Muscle layer of colon (tissue), 2 donors: ENCODE data around the gene SIX3.
A peak's percentile ranks its signal among the peaks of the same experiment; 100 is the strongest.

Experiments
- H3K27ac ChIP-seq: one replicate; pipeline ENCODE4 v1.7.0; 2013; ENCODE audit warnings: low read depth, mild to moderate bottlenecking, low read length, moderate library complexity
- H3K27me3 ChIP-seq, 2 donors: one replicate each; pipeline ENCODE4 v1.7.0; 2013; ENCODE audit warnings: low read length in 2 of 2, mild to moderate bottlenecking in 2 of 2; ENCODE audit not compliant: insufficient read depth in 2 of 2, control insufficient read depth in 1 of 2
- H3K36me3 ChIP-seq: one replicate; pipeline ENCODE4 v1.7.0; 2013; ENCODE audit warnings: mild to moderate bottlenecking, low read length; ENCODE audit not compliant: insufficient read depth
- H3K4me1 ChIP-seq: one replicate; pipeline ENCODE4 v1.7.0; 2013; ENCODE audit warnings: mild to moderate bottlenecking, low read length; ENCODE audit not compliant: insufficient read depth
- H3K4me3 ChIP-seq, 2 donors: one replicate each; pipeline ENCODE4 v1.7.0; 2013; ENCODE audit warnings: low read length in 2 of 2, low read depth in 1 of 2, mild to moderate bottlenecking in 1 of 2, moderate library complexity in 1 of 2
- H3K9ac ChIP-seq: one replicate; pipeline ENCODE4 v1.7.0; 2013; ENCODE audit warnings: low read length
- H3K9me3 ChIP-seq: one replicate; pipeline ENCODE4 v1.7.0; 2013; ENCODE audit warnings: mild to moderate bottlenecking, low read length
- donor health status: abdominal sarcoma.
- donor health status: Adenocarcinoma of cecum.

The SIX3 gene

GRCh38 chr2:44945676-44946371 lies 4.3 kb downstream of the SIX3 start:
- H3K4me1 ChIP-seq: peaks cover 9% of the 10 kb centered on the region

GRCh38 chr2:44946372-44947027 lies 5.0 kb downstream of the SIX3 start:
- H3K4me1 ChIP-seq: peaks cover 4% of the 10 kb centered on the region
- H3K27me3 ChIP-seq: peaks cover 50 to 89% of the 10 kb centered on the region in 2 donors
- H3K36me3 ChIP-seq: no peaks in the 10 kb centered on the region
- H3K9me3 ChIP-seq: no peaks in the 10 kb centered on the region
- no peak overlapping the region for H3K4me3 ChIP-seq
- H3K9ac ChIP-seq: no peak overlapping the region
- H3K27ac ChIP-seq: no peak overlapping the region

More at GRCh38 chr2:44945676-44946371, 4.3 kb downstream of the SIX3 start:
- Histone ChIP-seq H3K27ac (no peak overlapping the region), H3K4me3 (no peak overlapping the region), H3K27me3 (peaks cover 55 to 89% of the 10 kb centered on the region in 2 donors), H3K9ac (no peak overlapping the region), H3K36me3 (no peaks in the 10 kb centered on the region), H3K9me3 (no peaks in the 10 kb centered on the region)

GRCh38 chr2:44947028-44947375 lies 5.5 kb downstream of the SIX3 start:
- Histone ChIP-seq H3K27me3 (peaks cover 46 to 89% of the 10 kb centered on the region in 2 donors), H3K36me3 (no peaks in the 10 kb centered on the region), H3K9me3 (no peaks in the 10 kb centered on the region), H3K9ac (no peak overlapping the region), H3K27ac (no peak overlapping the region), H3K4me1 (no peaks in the 10 kb centered on the region), H3K4me3 (no peak overlapping the region)

GRCh38 chr2:44948565-44949328 lies 7.2 kb downstream of the SIX3 start:
- Histone ChIP-seq H3K4me3 (no peak overlapping the region), H3K27ac (no peak overlapping the region), H3K4me1 (peaks cover 9% of the 10 kb centered on the region), H3K36me3 (no peaks in the 10 kb centered on the region), H3K9me3 (no peaks in the 10 kb centered on the region), H3K27me3 (peaks cover 48 to 90% of the 10 kb centered on the region in 2 donors), H3K9ac (no peak overlapping the region)

GRCh38 chr2:44949329-44950151 lies 8.0 kb downstream of the SIX3 start:
- H3K9me3 ChIP-seq: no peaks in the 10 kb centered on the region
- peaks cover 48 to 89% of the 10 kb centered on the region in 2 donors for H3K27me3 ChIP-seq
- no peaks in the 10 kb centered on the region for H3K36me3 ChIP-seq
- H3K4me3 ChIP-seq: no peak overlapping the region
- no peak overlapping the region for H3K9ac ChIP-seq
- H3K4me1 ChIP-seq: peaks cover 9% of the 10 kb centered on the region
- no peak overlapping the region for H3K27ac ChIP-seq

- Histone ChIP-seq H3K4me1 (peaks cover 14% of the 10 kb centered on the region), H3K27me3 (peaks cover 38 to 91% of the 10 kb centered on the region in 2 donors), H3K36me3 (no peaks in the 10 kb centered on the region)
Observed at GRCh38 chr2:44950646-44951045, 9.1 kb downstream of the SIX3 start.

GRCh38 chr2:44951124-44951523 lies 9.6 kb downstream of the SIX3 start:
- Histone ChIP-seq H3K27ac (no peak overlapping the region), H3K9ac (no peak overlapping the region), H3K4me3 (no peak overlapping the region), H3K36me3 (no peaks in the 10 kb centered on the region), H3K27me3 (peaks cover 37 to 91% of the 10 kb centered on the region in 2 donors), H3K9me3 (no peaks in the 10 kb centered on the region), H3K4me1 (peaks cover 14% of the 10 kb centered on the region)

More at GRCh38 chr2:44950646-44951045, 9.1 kb downstream of the SIX3 start:
- H3K27ac ChIP-seq: no peak overlapping the region
- no peaks in the 10 kb centered on the region for H3K9me3 ChIP-seq
- no peak overlapping the region for H3K9ac ChIP-seq
- H3K4me3 ChIP-seq: no peak overlapping the region

- Histone ChIP-seq H3K4me1 (peaks cover 14% of the 10 kb centered on the region), H3K4me3 (no peak overlapping the region), H3K27ac (no peak overlapping the region), H3K9me3 (no peaks in the 10 kb centered on the region), H3K36me3 (no peaks in the 10 kb centered on the region), H3K27me3 (peaks cover 39 to 88% of the 10 kb centered on the region in 2 donors), H3K9ac (no peak overlapping the region)
Observed at GRCh38 chr2:44951714-44952113, 10.2 kb downstream of the SIX3 start.

GRCh38 chr2:44952143-44952805 lies 10.8 kb downstream of the SIX3 start:
- H3K27me3 ChIP-seq: peaks cover 39 to 82% of the 10 kb centered on the region in 2 donors
- H3K36me3 ChIP-seq: no peaks in the 10 kb centered on the region
- H3K9me3 ChIP-seq: no peaks in the 10 kb centered on the region
- no peak overlapping the region for H3K9ac ChIP-seq
- H3K4me1 ChIP-seq: peaks cover 14% of the 10 kb centered on the region
- H3K27ac ChIP-seq: no peak overlapping the region
- peak overlapping the region in 1 of 2 donors; percentile 9 for H3K4me3 ChIP-seq

- no peak overlapping the region for H3K9ac ChIP-seq
- H3K4me1 ChIP-seq: peaks cover 14% of the 10 kb centered on the region
- H3K27ac ChIP-seq: no peak overlapping the region
Observed at GRCh38 chr2:44952806-44953498, 11.4 kb downstream of the SIX3 start.

More at GRCh38 chr2:44952806-44953498, 11.4 kb downstream of the SIX3 start:
- Histone ChIP-seq H3K9me3 (no peaks in the 10 kb centered on the region), H3K27me3 (peaks cover 33 to 80% of the 10 kb centered on the region in 2 donors), H3K36me3 (no peaks in the 10 kb centered on the region), H3K4me3 (peak overlapping the region in 1 of 2 donors; percentile 9)
